Neutrophil (primary cell): ENCODE results near the gene HIGD2A.
"Not testable (repeated sequence)": the region's sequence is repeated elsewhere in the genome, so short reads cannot be mapped to it uniquely, and the experiment has no call there.

Experiments used
- H3K27ac ChIP-seq: fragments of 200-600 bp; sonication (generic); 2 replicates; pipeline ENCODE4 v1.5.1; 2016; ENCODE audit warnings: mild to moderate bottlenecking, moderate library complexity
- H3K27me3 ChIP-seq: fragments of 200-600 bp; sonication (generic); 2 replicates; pipeline ENCODE4 v1.6.0; 2016; ENCODE audit warnings: mild to moderate bottlenecking
- H3K36me3 ChIP-seq: fragments of 200-600 bp; sonication (generic); 2 replicates; pipeline ENCODE4 v1.5.1; 2017
- H3K4me1 ChIP-seq, 2 experiments: fragments of 200-600 bp in 1 of 2; sonication (generic) in 1 of 2; 1 replicate in 1 of 2; 2 replicates in 1 of 2; pipeline versions ENCODE4 v1.5.1 to v1.6.1; 2013 to 2016; ENCODE audit warnings: low read depth in 1 of 2, low read length in 1 of 2, mild to moderate bottlenecking in 1 of 2, moderate library complexity in 1 of 2; ENCODE audit not compliant: control insufficient read depth in 1 of 2, insufficient read depth in 1 of 2
- H3K4me3 ChIP-seq, 2 experiments: fragments of 200-600 bp in 1 of 2; sonication (generic) in 1 of 2; 1 replicate in 1 of 2; 2 replicates in 1 of 2; pipeline ENCODE4 v1.5.1; 2013 to 2016; ENCODE audit warnings: low read depth in 1 of 2, low read length in 1 of 2, mild to moderate bottlenecking in 1 of 2, moderate library complexity in 1 of 2
- H3K9me3 ChIP-seq: fragments of 200-600 bp; sonication (generic); 2 replicates; pipeline ENCODE4 v1.5.1; 2016
- TF ChIP-seq, protein P1 (sequence below): fragments of 200-600 bp; sonication (generic); IDR thresholded peaks from 2 replicates; pipeline ENCODE4 v1.5.1; 2016; ENCODE audit warnings: antibody characterized with exemption

HIGD2A gene

DNA sequence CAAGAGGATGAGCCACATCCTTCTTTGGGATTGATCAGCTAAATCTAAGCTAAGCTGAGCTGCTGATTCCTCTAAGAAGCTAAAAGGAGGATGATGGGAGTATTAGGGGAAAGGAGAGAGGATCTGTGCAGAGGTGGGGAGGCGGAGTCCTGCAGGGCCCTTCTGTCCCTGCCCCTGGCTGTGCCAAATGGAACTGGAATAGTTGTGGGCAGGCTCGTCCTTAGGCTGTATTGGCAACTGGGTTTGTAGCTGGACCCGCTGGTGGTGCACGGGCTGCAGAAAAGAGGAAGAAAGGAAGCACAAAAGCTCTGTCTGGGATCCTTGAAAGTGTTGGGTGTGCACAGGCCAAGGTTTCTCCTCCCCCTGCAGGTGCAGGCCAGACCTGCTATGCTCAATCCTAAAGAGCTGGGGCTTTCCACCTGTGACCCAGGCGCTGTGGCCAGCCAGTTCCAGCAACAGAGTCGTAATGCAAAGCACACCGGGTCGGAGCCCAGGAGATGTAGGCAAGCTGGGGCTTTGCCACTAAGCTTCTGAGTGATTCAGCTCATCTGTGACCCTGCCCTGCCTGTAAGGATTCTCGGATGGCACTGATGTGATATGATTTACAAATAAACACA, 18.0 kb downstream of the HIGD2A start:
- TF ChIP-seq, protein P1, sequence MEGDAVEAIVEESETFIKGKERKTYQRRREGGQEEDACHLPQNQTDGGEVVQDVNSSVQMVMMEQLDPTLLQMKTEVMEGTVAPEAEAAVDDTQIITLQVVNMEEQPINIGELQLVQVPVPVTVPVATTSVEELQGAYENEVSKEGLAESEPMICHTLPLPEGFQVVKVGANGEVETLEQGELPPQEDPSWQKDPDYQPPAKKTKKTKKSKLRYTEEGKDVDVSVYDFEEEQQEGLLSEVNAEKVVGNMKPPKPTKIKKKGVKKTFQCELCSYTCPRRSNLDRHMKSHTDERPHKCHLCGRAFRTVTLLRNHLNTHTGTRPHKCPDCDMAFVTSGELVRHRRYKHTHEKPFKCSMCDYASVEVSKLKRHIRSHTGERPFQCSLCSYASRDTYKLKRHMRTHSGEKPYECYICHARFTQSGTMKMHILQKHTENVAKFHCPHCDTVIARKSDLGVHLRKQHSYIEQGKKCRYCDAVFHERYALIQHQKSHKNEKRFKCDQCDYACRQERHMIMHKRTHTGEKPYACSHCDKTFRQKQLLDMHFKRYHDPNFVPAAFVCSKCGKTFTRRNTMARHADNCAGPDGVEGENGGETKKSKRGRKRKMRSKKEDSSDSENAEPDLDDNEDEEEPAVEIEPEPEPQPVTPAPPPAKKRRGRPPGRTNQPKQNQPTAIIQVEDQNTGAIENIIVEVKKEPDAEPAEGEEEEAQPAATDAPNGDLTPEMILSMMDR = no peak
- Histone ChIP-seq H3K27ac (no peak overlapping the region), H3K27me3 (no peaks in the 10 kb centered on the region), H3K4me1 (no peaks in the 10 kb centered on the region), H3K4me3 (no peak overlapping the region), H3K36me3 (peaks cover 54% of the 10 kb centered on the region), H3K9me3 (no peaks in the 10 kb centered on the region)

GRCh38 chr5:176407456-176408251, 19.1 kb downstream of the HIGD2A start:
- Histone ChIP-seq H3K27ac (no peak overlapping the region), H3K9me3 (no peaks in the 10 kb centered on the region), H3K4me1 (no peaks in the 10 kb centered on the region), H3K27me3 (no peaks in the 10 kb centered on the region), H3K36me3 (peaks cover 54% of the 10 kb centered on the region), H3K4me3 (no peak overlapping the region)
- TF ChIP-seq, protein P1 = no peak

GRCh38 chr5:176408252-176408573, 19.7 kb downstream of the HIGD2A start:
- not testable (repeated sequence) for H3K9me3 ChIP-seq, H3K27ac ChIP-seq

DNA sequence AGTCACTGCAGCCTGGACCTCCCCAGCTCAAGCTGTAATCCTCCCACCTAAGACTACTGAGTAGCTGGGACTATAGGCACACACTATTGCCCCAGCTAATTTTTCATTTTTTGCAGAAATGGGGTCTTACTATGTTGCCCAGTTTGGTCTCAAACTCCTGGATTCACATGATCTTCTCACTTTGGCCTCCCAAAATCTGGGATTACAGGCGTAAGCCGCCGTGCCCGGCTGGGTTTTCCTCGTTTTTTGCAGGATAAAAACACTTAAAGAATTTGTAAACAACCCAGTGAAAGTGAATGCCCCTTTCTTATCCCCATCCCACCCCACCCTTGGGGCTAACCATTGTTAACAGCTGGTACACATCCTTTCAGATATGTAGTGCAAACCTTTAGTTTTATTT, 20.0 kb downstream of the HIGD2A start:
- Histone ChIP-seq H3K9me3 (no peaks in the 10 kb centered on the region), H3K4me1 (no peaks in the 10 kb centered on the region), H3K36me3 (peaks cover 53% of the 10 kb centered on the region), H3K27me3 (no peaks in the 10 kb centered on the region), H3K27ac (no peak overlapping the region), H3K4me3 (no peak overlapping the region)
- TF ChIP-seq, protein P1 = no peak

More at GRCh38 chr5:176408252-176408573, 19.7 kb downstream of the HIGD2A start:
- H3K4me1 ChIP-seq, H3K4me3 ChIP-seq, H3K27me3 ChIP-seq: not testable (repeated sequence)
- peaks cover 54% of the 10 kb centered on the region for H3K36me3 ChIP-seq

GRCh38 chr5:176409765-176410164, 21.2 kb downstream of the HIGD2A start:
- Histone ChIP-seq H3K27me3 (no peaks in the 10 kb centered on the region), H3K4me3 (no peak overlapping the region), H3K4me1 (no peaks in the 10 kb centered on the region), H3K36me3 (peaks cover 46% of the 10 kb centered on the region), H3K9me3 (no peaks in the 10 kb centered on the region), H3K27ac (no peak overlapping the region)
- TF ChIP-seq, protein P1 = no peak

DNA sequence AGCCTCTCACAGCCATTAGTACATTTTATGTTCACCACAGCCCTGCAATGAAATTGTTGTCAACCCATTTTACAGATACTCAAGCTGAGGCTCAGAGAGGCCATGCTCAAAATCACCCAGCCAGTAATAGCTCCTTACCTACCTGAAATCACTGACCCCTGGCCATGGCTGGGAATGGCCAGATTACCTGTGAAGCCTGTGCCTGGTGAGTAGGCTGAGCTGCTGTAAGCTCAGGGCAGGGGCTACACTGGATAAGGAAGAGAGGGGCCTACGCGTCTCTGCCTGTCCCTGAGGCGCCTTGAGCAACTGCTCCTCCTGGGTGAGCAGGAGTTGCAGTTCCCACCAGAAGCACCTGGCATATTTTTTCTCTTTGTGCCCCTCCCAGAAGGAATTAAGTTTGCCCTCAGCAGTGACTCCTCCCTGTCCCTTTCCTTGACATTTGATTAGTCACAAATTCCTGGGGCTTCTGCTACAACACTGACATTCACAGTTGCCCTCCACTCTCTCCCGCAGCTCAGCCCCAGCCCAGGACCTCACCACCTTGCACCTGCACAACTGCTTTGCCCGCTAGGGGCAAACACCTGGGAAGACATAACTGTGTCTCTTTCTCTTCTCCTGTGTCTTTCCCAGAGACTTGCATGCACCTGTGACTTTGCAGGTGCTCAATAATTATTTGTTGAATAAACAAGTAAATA, 22.1 kb downstream of the HIGD2A start:
- TF ChIP-seq, protein P1 = no peak
- Histone ChIP-seq H3K27ac (no peak overlapping the region), H3K27me3 (no peaks in the 10 kb centered on the region), H3K9me3 (no peaks in the 10 kb centered on the region), H3K36me3 (peaks cover 44% of the 10 kb centered on the region), H3K4me1 (peaks cover 2 to 3% of the 10 kb centered on the region in 2 experiments), H3K4me3 (no peak overlapping the region)
